GM21619 (cell line): ENCODE results near the gene EDA2R.

ENCODE experiments used
- ATAC-seq: cut with Tn5 transposase; IDR thresholded peaks from one replicate; pipeline ENCODE4 v1.9.1; 2021; ENCODE audit not compliant: unreplicated experiment

Gene EDA2R

GRCh38 chrX:66547847-66548369, 91.0 kb downstream of the EDA2R start:
- ATAC-seq: no peak
